Esophagus muscularis mucosa (tissue), 4 donors: ENCODE data around the gene CCL3.

Source experiments
- CTCF ChIP-seq, 3 experiments: fragments of 200-600 bp in 2 of 3; fragments of 450-650 bp in 1 of 3; sonication (generic) in 2 of 3; IDR thresholded peaks; one replicate each; pipeline ENCODE4 v1.5.1; 2017 to 2019; ENCODE audit warnings: antibody characterized with exemption in 3 of 3, mild to moderate bottlenecking in 2 of 3, moderate library complexity in 1 of 3
- EP300 ChIP-seq: sonication (generic); formaldehyde crosslinking; IDR thresholded peaks from one replicate; pipeline ENCODE4 v1.6.1; 2017; ENCODE audit warnings: antibody characterized with exemption
- POLR2A ChIP-seq: fragments of 450-650 bp; IDR thresholded peaks from one replicate; pipeline ENCODE4 v1.6.1; 2017; ENCODE audit warnings: antibody characterized with exemption, moderate library complexity, mild to moderate bottlenecking, low read depth
- POLR2AphosphoS5 ChIP-seq, 2 donors: sonication (generic); formaldehyde crosslinking; IDR thresholded peaks; one replicate each; pipeline ENCODE4 v1.6.1; 2017; ENCODE audit warnings: antibody characterized with exemption in 2 of 2

- TF ChIP-seq CTCF (IDR thresholded peaks at IDR 0.05) (no peak), POLR2A (no peak), POLR2AphosphoS5 (IDR thresholded peaks at IDR 0.05) (no peak), EP300 (no peak)
These were observed 30.3 kb upstream of the CCL3 start for GRCh38 chr17:36120221-36120620.
